Measurements from ENCODE around the gene PHF12.
"Not testable (repeated sequence)": the region's sequence is repeated elsewhere in the genome, so short reads cannot be mapped to it uniquely, and the experiment has no call there.

Gene PHF12

GRCh38 chr17:28953444-28954118 is 2.3 kb upstream of the PHF12 start:
- DNase-seq, result peak; percentile 30 to 37

- peak; percentile 98 for DNase-seq
Measured at GRCh38 chr17:28951991-28952975, 965 bp upstream of the PHF12 start.

GRCh38 chr17:28950752-28951427 is 428 bp downstream of the PHF12 start:
- no peak for DNase-seq

- DNase-seq, result peak in 1 of 2 experiments; percentile 50
Measured at GRCh38 chr17:28950017-28950751, 1.1 kb downstream of the PHF12 start.

GRCh38 chr17:28949185-28950016 is 1.9 kb downstream of the PHF12 start:
- DNase-seq, result peak in 1 of 2 experiments; percentile 36

GRCh38 chr17:28948873-28949184 is 2.5 kb downstream of the PHF12 start:
- no peak for DNase-seq

DNA sequence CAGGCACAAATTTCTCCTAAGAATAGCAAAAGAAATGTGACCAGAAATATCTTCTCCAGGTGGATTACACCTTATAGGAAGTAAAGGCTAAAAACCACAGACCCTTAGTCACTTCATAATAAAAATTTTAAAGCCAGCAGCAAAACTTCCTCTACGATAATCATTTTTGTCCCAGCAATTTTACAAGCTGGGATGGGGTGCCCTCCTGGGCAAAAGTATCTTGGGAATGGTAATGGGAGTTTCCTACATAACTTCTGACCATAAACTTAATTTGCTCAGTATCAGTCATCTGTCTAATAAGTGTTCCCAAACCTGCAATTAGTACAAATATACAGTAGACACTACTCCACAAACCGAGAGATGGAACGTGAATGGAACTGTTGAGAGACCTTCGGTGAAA is 3.0 kb downstream of the PHF12 start:
- DNase-seq, result no peak

- no peak for DNase-seq
Measured at GRCh38 chr17:28947639-28948038, 3.7 kb downstream of the PHF12 start.

DNA sequence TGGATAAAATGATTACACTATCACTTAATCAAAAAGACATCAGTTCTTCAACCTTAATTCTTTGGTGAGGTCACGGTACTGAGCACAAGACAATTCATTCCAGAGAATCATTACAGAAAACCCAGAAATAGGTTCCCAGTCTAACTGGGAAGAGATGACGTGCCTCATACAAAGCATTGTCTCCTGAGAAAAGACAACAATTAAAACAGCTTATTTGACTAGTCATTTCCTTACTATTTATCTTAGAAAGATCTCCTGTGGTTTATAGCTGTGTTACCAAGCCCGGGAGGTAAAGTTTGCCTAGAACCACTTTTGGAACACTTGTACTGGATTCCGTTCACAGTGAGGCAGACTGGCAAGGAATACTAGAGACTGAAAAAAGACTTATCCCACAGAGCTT is 5.1 kb downstream of the PHF12 start:
- no peak for DNase-seq

GRCh38 chr17:28944862-28945741 is 6.2 kb downstream of the PHF12 start:
- DNase-seq, result no peak

DNA sequence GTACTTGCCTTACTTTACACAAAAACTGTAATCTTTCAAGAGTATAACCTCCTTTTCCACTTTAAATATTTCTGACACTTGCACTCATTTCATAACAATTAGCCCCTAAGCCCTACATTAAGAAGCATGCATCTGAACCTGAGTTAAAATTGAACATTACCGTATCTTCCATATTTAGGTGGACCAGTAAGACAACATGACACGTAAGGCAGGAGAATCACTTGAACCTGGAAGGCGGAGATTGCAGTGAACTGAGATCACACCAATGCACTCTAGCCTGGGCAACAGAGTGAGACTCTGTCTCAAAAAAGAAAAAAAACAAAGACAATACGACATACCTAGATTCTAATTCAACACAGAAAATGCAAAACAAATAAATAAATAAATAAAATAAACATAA is 7.0 kb downstream of the PHF12 start:
- no peak for DNase-seq

GRCh38 chr17:28942925-28943324 is 8.4 kb downstream of the PHF12 start:
- DNase-seq, result no peak

DNA sequence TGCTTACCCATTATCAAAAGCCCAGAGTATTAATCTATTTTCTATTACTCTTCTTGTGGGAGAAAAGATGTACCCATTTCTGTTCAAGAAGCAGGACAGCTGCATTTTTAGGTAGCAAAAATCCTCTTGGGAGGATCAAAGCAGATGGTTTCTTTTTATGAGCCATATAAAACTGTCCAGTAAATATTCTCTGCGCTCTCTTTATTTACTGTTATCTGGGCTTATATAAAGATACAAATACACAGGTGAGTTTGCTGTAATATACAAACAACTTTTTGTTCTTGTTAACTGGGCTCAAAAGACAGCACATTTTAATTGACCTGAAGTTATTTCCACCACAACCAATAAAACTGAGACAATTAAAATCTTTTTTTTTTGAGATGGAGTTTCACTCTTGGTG is 10.1 kb downstream of the PHF12 start:
- no peak for DNase-seq

- no peak for DNase-seq
Measured at GRCh38 chr17:28940675-28941074, 10.6 kb downstream of the PHF12 start.

- DNase-seq, result no peak
Measured at GRCh38 chr17:28940142-28940541, 11.2 kb downstream of the PHF12 start.

GRCh38 chr17:28938552-28938951 is 12.8 kb downstream of the PHF12 start:
- no peak for DNase-seq

DNA sequence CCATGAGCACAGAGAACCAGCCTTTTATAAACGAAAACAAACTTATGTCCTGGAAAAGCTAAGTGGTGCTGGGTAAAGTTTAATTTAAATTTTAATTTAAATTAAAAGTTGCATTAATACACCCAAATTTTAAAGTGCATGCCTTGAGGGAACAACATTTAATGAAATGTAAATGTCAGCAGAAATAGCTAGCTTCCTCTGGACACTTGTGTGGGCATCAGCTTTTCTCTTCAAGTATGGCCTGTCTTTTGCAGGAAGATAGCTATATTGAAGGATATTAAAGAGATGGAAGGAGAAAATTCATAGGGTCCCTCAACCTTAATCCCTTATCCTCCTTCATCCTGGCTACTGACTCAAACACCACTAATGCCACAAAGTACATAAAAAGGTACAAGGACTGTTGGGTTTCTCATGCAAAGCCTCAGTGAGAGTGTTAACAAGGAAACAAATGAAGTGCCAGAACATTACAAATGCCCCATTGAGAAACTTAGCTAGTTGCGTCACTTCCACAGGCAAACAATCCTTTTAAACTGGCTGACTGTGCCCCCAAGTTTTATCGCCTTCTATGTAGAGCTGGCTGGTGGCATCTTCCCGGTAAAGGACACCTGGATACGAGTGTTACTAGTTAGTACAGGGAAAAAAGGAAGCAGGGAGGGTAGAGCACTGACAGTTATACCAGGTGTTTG is 14.1 kb downstream of the PHF12 start:
- DNase-seq, result no peak

DNA sequence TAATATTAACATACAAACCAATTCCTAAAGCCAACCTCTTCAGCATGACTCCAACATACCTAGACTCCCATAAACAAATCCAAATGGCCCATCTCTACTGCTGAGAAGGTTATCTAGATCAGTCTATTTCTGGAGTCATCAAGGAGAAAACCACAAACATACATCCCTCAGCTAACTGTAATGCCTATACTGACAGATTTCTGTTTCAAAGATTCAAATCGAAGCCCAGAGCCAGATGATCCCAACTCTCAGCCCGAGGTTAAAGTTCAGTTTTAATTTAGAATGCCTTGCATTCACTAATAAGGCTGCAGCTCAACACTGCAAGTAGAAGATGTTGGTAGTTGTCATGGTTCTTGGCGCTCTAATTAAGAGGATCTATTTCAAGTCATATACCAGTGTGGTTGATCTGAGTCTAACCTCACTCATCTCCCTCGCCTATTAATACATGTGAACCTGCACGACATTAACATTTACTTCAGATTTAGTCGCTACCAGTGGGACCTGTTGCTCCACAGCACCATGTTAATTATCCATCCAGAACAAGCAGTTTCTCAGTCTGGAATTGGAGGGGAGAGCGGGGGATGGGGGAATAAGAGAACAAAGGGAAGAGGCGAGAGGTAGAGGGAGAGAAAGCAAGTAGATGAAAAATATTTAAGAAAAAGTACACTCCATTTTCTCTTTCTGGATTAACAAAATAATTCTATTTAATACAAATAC is 15.4 kb downstream of the PHF12 start:
- no peak for DNase-seq

GRCh38 chr17:28934508-28934907 is 16.8 kb downstream of the PHF12 start:
- DNase-seq, result not testable (repeated sequence)

DNA sequence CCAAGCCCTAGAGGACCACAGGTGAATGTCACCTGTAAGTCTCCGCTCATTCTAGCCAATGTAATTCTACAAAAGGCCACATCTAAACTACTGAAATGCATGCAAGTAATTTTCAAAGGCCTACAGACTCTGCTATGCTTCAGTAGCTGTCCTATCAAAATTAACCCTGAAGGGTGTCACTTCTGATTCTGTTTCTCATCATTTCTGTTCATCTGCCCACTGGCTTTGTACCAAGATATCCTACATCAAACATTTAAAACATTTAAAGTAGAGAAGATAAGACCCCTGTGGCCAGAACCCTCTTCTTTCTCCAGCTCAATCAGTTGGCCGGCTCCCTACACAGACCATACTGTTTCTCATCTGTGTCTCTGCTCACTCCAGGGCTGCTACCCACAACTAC is 21.5 kb downstream of the PHF12 start:
- DNase-seq, result no peak
